SK-N-MC (cell line): ENCODE measurements around the gene CLTB.

Source experiments
- EZH2 ChIP-seq: fragments of 200-600 bp; sonication (generic); IDR thresholded peaks from one replicate; pipeline ENCODE4 v1.6.1; 2017; ENCODE audit warnings: antibody characterized with exemption
- FOXP2 ChIP-seq: optimal IDR thresholded peaks from 2 replicates; pipeline ENCODE3; 2011; ENCODE audit warnings: mild to moderate bottlenecking, moderate library complexity; ENCODE audit not compliant: insufficient read depth; ENCODE audit errors: extremely low read length, control extremely low read depth
- POLR2AphosphoS5 ChIP-seq: IDR thresholded peaks from 2 replicates; pipeline ENCODE4 v1.6.1; 2012; ENCODE audit warnings: mild to moderate bottlenecking, low read depth, low read length, borderline replicate concordance

- TF ChIP-seq EZH2, result no peak
- TF ChIP-seq POLR2AphosphoS5, result no peak
- no peak for TF ChIP-seq FOXP2
These were observed 11.6 kb upstream of the CLTB start for GRCh38 chr5:176427971-176428370.
